Sigmoid colon (tissue), 7 donors: ENCODE results near the gene MPPED1. TPM values are rescaled to one million over a fixed set of nuclear protein-coding genes. Genes with fewer than 3 reads are reported as not detected.

Source experiments
- DNase-seq: peaks from one replicate; pipeline ENCODE4 v3.0.0-alpha.2; 2019
- H3K27ac ChIP-seq, 4 donors: fragments of 200-600 bp; sonication (generic); one replicate each; pipeline ENCODE4 v1.5.1; 2016 to 2019; ENCODE audit warnings: mild to moderate bottlenecking in 1 of 4
- H3K27me3 ChIP-seq, 3 donors: fragments of 200-600 bp; sonication (generic); one replicate each; pipeline ENCODE4 v1.5.1; 2019; ENCODE audit warnings: mild to moderate bottlenecking in 1 of 3
- H3K36me3 ChIP-seq, 4 donors: fragments of 200-600 bp; sonication (generic); one replicate each; pipeline ENCODE4 v1.5.1; 2016 to 2019
- H3K4me1 ChIP-seq, 4 donors: fragments of 200-600 bp; sonication (generic); one replicate each; pipeline ENCODE4 v1.5.1; 2017 to 2019
- H3K4me3 ChIP-seq, 4 donors: fragments of 200-600 bp; sonication (generic); one replicate each; pipeline ENCODE4 v1.5.1; 2017 to 2019; ENCODE audit warnings: mild to moderate bottlenecking in 2 of 4, moderate library complexity in 1 of 4
- H3K9me3 ChIP-seq, 4 donors: fragments of 200-600 bp in 3 of 4; sonication (generic) in 3 of 4; one replicate each; pipeline versions ENCODE4 v1.5.1 to v1.6.1; 2013 to 2019
- CTCF ChIP-seq, 4 experiments: fragments of 450-650 bp in 3 of 4; fragments of 200-600 bp in 1 of 4; IDR thresholded peaks; one replicate each; pipeline ENCODE4 v1.5.1; 2016 to 2019; ENCODE audit warnings: antibody characterized with exemption in 4 of 4, mild to moderate bottlenecking in 3 of 4, moderate library complexity in 2 of 4
- EP300 ChIP-seq, 4 donors: sonication (generic); formaldehyde crosslinking; IDR thresholded peaks; one replicate each; pipeline ENCODE4 v1.6.1; 2017; ENCODE audit warnings: antibody characterized with exemption in 4 of 4
- POLR2A ChIP-seq, 2 donors: fragments of 450-650 bp; IDR thresholded peaks; one replicate each; pipeline ENCODE4 v1.6.1; 2016; ENCODE audit warnings: antibody characterized with exemption in 2 of 2, mild to moderate bottlenecking in 2 of 2, moderate library complexity in 2 of 2
- POLR2AphosphoS5 ChIP-seq, 4 donors: sonication (generic); formaldehyde crosslinking; IDR thresholded peaks; one replicate each; pipeline ENCODE4 v1.6.1; 2017; ENCODE audit warnings: antibody characterized with exemption in 4 of 4
- WGBS, 2 donors: extraction: QIAGEN DNeasy Blood & Tissue Kit; methylation state at CpG; one replicate each; pipeline ENCODE4 v1.1.7; 2013; 5-methylcytosine and 5-hydroxymethylcytosine counted together
- intact Hi-C: fragments of 100-400 bp; cut with DNase I; formaldehyde crosslinking; loops from one replicate; pipeline ENCODE4 v1.15.1; 2023
- polyA plus RNA-seq, 3 donors: library from polyadenylated mRNA; stranded (reverse); fragments of 200-250 nt; gene quantifications; one replicate each; pipeline ENCODE4 v1.2.3, GENCODE V29; 2013
- total RNA-seq, 4 donors: library from RNA; depleted of rRNA; stranded (reverse); fragments of >200 nt; gene quantifications; one replicate each; pipeline ENCODE4 v1.1.0, GENCODE V29; 2016
- donor health status: healthy with polysubstance abuse.
- donor health status: Bipolar disorder and iron deficiency.
- donor health status: healthy.

MPPED1 gene
- total and polyA plus RNA-seq, 7 donors: not detected

- Histone ChIP-seq H3K4me1 (no peaks in the 10 kb centered on the region), H3K27me3 (peaks cover 0 to 48% (median 8%) of the 10 kb centered on the region in 3 donors), H3K9me3 (no peaks in the 10 kb centered on the region), H3K27ac (no peak overlapping the region), H3K4me3 (no peak overlapping the region), H3K36me3 (no peaks in the 10 kb centered on the region)
- WGBS, 2 donors: 62 to 79% methylated on average over 13 of the region's 13 CpGs
- intact Hi-C loops: no loop called here
- DNase-seq: no peak
- no peak for TF ChIP-seq EP300 (IDR thresholded peaks at IDR 0.05)
- TF ChIP-seq POLR2A (IDR thresholded peaks at IDR 0.05): no peak
- TF ChIP-seq POLR2AphosphoS5 (IDR thresholded peaks at IDR 0.05): no peak
- no peak for TF ChIP-seq CTCF (IDR thresholded peaks at IDR 0.05)
Observed at GRCh38 chr22:43419371-43420080, 7.7 kb downstream of the MPPED1 start.

- TF ChIP-seq POLR2AphosphoS5 (IDR thresholded peaks at IDR 0.05): no peak
- Histone ChIP-seq H3K4me1 (no peaks in the 10 kb centered on the region), H3K27me3 (peaks cover 0 to 48% (median 16%) of the 10 kb centered on the region in 3 donors), H3K9me3 (no peaks in the 10 kb centered on the region), H3K4me3 (no peak overlapping the region), H3K27ac (no peak overlapping the region), H3K36me3 (no peaks in the 10 kb centered on the region)
- DNase-seq: no peak
- intact Hi-C loops: no loop called here
- 82 to 84% methylated on average over 36 of the region's 36 CpGs for WGBS, 2 donors
Observed at GRCh38 chr22:43421046-43421665, 9.3 kb downstream of the MPPED1 start.

GRCh38 chr22:43421914-43422615 is 10.3 kb downstream of the MPPED1 start:
- Histone ChIP-seq H3K36me3 (no peaks in the 10 kb centered on the region), H3K27me3 (peaks cover 0 to 47% (median 16%) of the 10 kb centered on the region in 3 donors), H3K27ac (no peak overlapping the region), H3K4me3 (no peak overlapping the region), H3K4me1 (no peaks in the 10 kb centered on the region), H3K9me3 (no peaks in the 10 kb centered on the region)
- 80 to 86% methylated on average over 13 of the region's 13 CpGs for WGBS, 2 donors
- no peak for TF ChIP-seq POLR2AphosphoS5 (IDR thresholded peaks at IDR 0.05)
- TF ChIP-seq CTCF (IDR thresholded peaks at IDR 0.05): no peak
- TF ChIP-seq EP300 (IDR thresholded peaks at IDR 0.05): no peak
- no peak for TF ChIP-seq POLR2A (IDR thresholded peaks at IDR 0.05)
- no peak for DNase-seq
- intact Hi-C loops: no loop called here

GRCh38 chr22:43423046-43423445 is 11.2 kb downstream of the MPPED1 start:
- Histone ChIP-seq H3K36me3 (no peaks in the 10 kb centered on the region), H3K9me3 (no peaks in the 10 kb centered on the region), H3K27ac (no peak overlapping the region), H3K4me1 (no peaks in the 10 kb centered on the region), H3K4me3 (no peak overlapping the region), H3K27me3 (peaks cover 0 to 49% (median 16%) of the 10 kb centered on the region in 3 donors)
- TF ChIP-seq EP300 (IDR thresholded peaks at IDR 0.05): no peak
- TF ChIP-seq POLR2A (IDR thresholded peaks at IDR 0.05): no peak
- TF ChIP-seq POLR2AphosphoS5 (IDR thresholded peaks at IDR 0.05): no peak
- WGBS, 2 donors: 84 to 92% methylated on average over 11 of the region's 11 CpGs
- DNase-seq: no peak
- intact Hi-C loops: no loop called here

GRCh38 chr22:43424201-43424600 is 12.4 kb downstream of the MPPED1 start:
- no peak overlapping the region for H3K27ac ChIP-seq
- H3K36me3 ChIP-seq: no peaks in the 10 kb centered on the region
- TF ChIP-seq CTCF (IDR thresholded peaks at IDR 0.05): no peak
- 76 to 82% methylated on average over 7 of the region's 7 CpGs for WGBS, 2 donors
- H3K27me3 ChIP-seq: peaks cover 0 to 51% (median 16%) of the 10 kb centered on the region in 3 donors
- intact Hi-C loops: no loop called here
- H3K4me3 ChIP-seq: no peak overlapping the region
- no peak for DNase-seq
- no peaks in the 10 kb centered on the region for H3K4me1 ChIP-seq
- H3K9me3 ChIP-seq: no peaks in the 10 kb centered on the region
